Astrocyte (in vitro differentiated cells and primary cell): ENCODE measurements around the gene TEAD1. TPM values are rescaled to one million over a fixed set of nuclear protein-coding genes. Genes with fewer than 3 reads are reported as not detected.

Source experiments
- DNase-seq: peaks from one replicate; pipeline ENCODE4 v3.0.0-alpha.2; 2010; ENCODE audit warnings: low read depth
- FAIRE-seq: peaks from 2 replicates; lab custom pipeline; 2011; peaks lifted over from hg19 to GRCh38; lab: Jason Lieb, UNC
- H2AFZ ChIP-seq: 2 replicates; pipeline ENCODE4 v1.6.0; 2012; ENCODE audit warnings: low read depth, low read length, inconsistent platforms
- H3K27ac ChIP-seq: 2 replicates; pipeline ENCODE4 v1.5.1; 2011; ENCODE audit warnings: low read depth, low read length, inconsistent platforms
- H3K27me3 ChIP-seq: 2 replicates; pipeline ENCODE4 v1.6.0; 2011; ENCODE audit warnings: low read length, inconsistent platforms; ENCODE audit not compliant: insufficient read depth
- H3K36me3 ChIP-seq: 2 replicates; pipeline ENCODE4 v1.5.1; 2011; ENCODE audit warnings: low read length, inconsistent platforms; ENCODE audit not compliant: insufficient read depth
- H3K4me1 ChIP-seq: 2 replicates; pipeline ENCODE4 v1.5.1; 2011; ENCODE audit warnings: low read length, inconsistent platforms; ENCODE audit not compliant: insufficient read depth
- H3K4me2 ChIP-seq: 2 replicates; pipeline ENCODE4 v1.6.0; 2012; ENCODE audit warnings: low read length, inconsistent platforms
- H3K4me3 ChIP-seq: 2 replicates; pipeline ENCODE4 v1.5.1; 2011; ENCODE audit warnings: low read depth, mild to moderate bottlenecking, low read length, inconsistent platforms; ENCODE audit not compliant: insufficient read depth
- H3K79me2 ChIP-seq: 2 replicates; pipeline ENCODE4 v1.6.0; 2012; ENCODE audit warnings: mild to moderate bottlenecking, low read length, inconsistent platforms; ENCODE audit not compliant: insufficient read depth
- H3K9ac ChIP-seq: 2 replicates; pipeline ENCODE4 v1.6.0; 2012; ENCODE audit warnings: mild to moderate bottlenecking, low read length, inconsistent platforms
- H3K9me3 ChIP-seq: 2 replicates; pipeline ENCODE4 v1.5.1; 2012; ENCODE audit warnings: low read depth, mild to moderate bottlenecking, low read length, inconsistent platforms; ENCODE audit not compliant: insufficient read depth
- H4K20me1 ChIP-seq: 2 replicates; pipeline ENCODE4 v1.6.0; 2012; ENCODE audit warnings: low read length, inconsistent platforms; ENCODE audit not compliant: insufficient read depth
- H3K27ac Mint-ChIP-seq: one replicate; pipeline ENCODE4 v1.8.0; 2021; ENCODE audit warnings: mild to moderate bottlenecking, mixed read lengths; ENCODE audit not compliant: unreplicated experiment
- H3K27me3 Mint-ChIP-seq: one replicate; pipeline ENCODE4 v1.8.0; 2021; ENCODE audit warnings: low read depth, mixed read lengths; ENCODE audit not compliant: unreplicated experiment
- H3K36me3 Mint-ChIP-seq: one replicate; pipeline ENCODE4 v1.8.0; 2021; ENCODE audit warnings: low read depth, mixed read lengths; ENCODE audit not compliant: unreplicated experiment
- H3K4me1 Mint-ChIP-seq: one replicate; pipeline ENCODE4 v1.8.0; 2021; ENCODE audit warnings: low read depth, mixed read lengths; ENCODE audit not compliant: unreplicated experiment
- H3K4me3 Mint-ChIP-seq: one replicate; pipeline ENCODE4 v1.8.0; 2021; ENCODE audit warnings: mild to moderate bottlenecking, moderate library complexity, mixed read lengths; ENCODE audit not compliant: unreplicated experiment
- H3K9me3 Mint-ChIP-seq: one replicate; pipeline ENCODE4 v1.8.0; 2021; ENCODE audit warnings: mild to moderate bottlenecking, mixed read lengths; ENCODE audit not compliant: unreplicated experiment
- CTCF ChIP-seq: IDR thresholded peaks from 2 replicates; pipeline ENCODE4 v1.5.1; 2011; ENCODE audit warnings: low read depth, mild to moderate bottlenecking, inconsistent platforms, low read length, moderate library complexity; ENCODE audit not compliant: insufficient read depth
- EZH2 ChIP-seq: IDR thresholded peaks from 2 replicates; pipeline ENCODE4 v1.6.1; 2012; ENCODE audit warnings: mild to moderate bottlenecking, low read length, inconsistent platforms; ENCODE audit not compliant: insufficient read depth
- total RNA-seq: library from RNA; stranded (reverse); gene quantifications from 2 replicates; pipeline ENCODE4 v1.2.1, GENCODE V29; 2021

Gene TEAD1
- total RNA-seq, 1 donor from 2014 or later, result 149 TPM

DNA sequence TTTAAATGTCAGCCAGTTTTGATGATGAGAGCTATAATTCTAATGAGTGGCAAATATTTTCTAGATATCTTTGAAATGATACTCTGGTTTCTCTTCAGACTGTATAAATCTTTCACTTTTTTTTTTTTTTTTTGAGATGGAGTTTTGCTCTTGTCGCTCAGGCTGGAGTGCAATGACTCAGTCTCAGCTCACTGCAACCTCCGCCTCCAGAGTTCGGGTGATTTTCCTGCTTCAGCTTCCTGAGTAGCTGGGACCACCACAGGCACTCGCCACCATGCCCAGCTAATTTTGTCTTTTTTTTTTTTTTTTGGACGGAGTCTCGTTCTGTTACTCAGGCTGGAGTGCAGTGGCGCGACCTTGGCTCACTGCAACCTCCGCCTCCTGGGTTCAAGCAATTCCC, 113.6 kb downstream of the TEAD1 start:
- TF ChIP-seq CTCF (no peak), EZH2 (no peak)
- Histone ChIP-seq H3K9me3 (no peaks in the 10 kb centered on the region), H2AFZ (no peak overlapping the region), H3K9ac (peak overlapping the region; percentile 60), H3K4me2 (peak overlapping the region; percentile 79), H3K27me3 (no peaks in the 10 kb centered on the region), H4K20me1 (peaks cover 54% of the 10 kb centered on the region), H3K36me3 (no peaks in the 10 kb centered on the region), H3K4me1 (peaks cover 30% of the 10 kb centered on the region), H3K4me3 (no peak overlapping the region), H3K27ac (peak overlapping the region; percentile 51), H3K79me2 (peaks cover 90% of the 10 kb centered on the region)
- DNase-seq, result peak; percentile 90
- Mint-ChIP-seq H3K27me3 (no peaks in the 10 kb centered on the region), H3K4me3 (peak overlapping the region; percentile 47), H3K36me3 (peaks cover 15% of the 10 kb centered on the region), H3K27ac (peak overlapping the region; percentile 85), H3K9me3 (no peaks in the 10 kb centered on the region), H3K4me1 (peaks cover 39% of the 10 kb centered on the region)
- FAIRE-seq, result no peak

GRCh38 chr11:12789054-12789453, 114.8 kb downstream of the TEAD1 start:
- H3K4me3 Mint-ChIP-seq, result no peak overlapping the region
- no peaks in the 10 kb centered on the region for H3K36me3 ChIP-seq
- no peak overlapping the region for H3K27ac ChIP-seq
- no peaks in the 10 kb centered on the region for H3K9me3 ChIP-seq
- H3K27me3 ChIP-seq, result no peaks in the 10 kb centered on the region
- H3K4me2 ChIP-seq, result no peak overlapping the region
- H3K4me3 ChIP-seq, result no peak overlapping the region
- peaks cover 86% of the 10 kb centered on the region for H3K79me2 ChIP-seq
- H3K4me1 ChIP-seq, result peaks cover 41% of the 10 kb centered on the region
- peaks cover 42% of the 10 kb centered on the region for H4K20me1 ChIP-seq
- peaks cover 11% of the 10 kb centered on the region for H3K36me3 Mint-ChIP-seq
- H3K9ac ChIP-seq, result no peak overlapping the region
- peaks cover 40% of the 10 kb centered on the region for H3K4me1 Mint-ChIP-seq
- TF ChIP-seq EZH2, result no peak
- TF ChIP-seq CTCF, result no peak
- peak overlapping the region; percentile 34 for H3K27ac Mint-ChIP-seq
- no peaks in the 10 kb centered on the region for H3K27me3 Mint-ChIP-seq
- H2AFZ ChIP-seq, result no peak overlapping the region
- H3K9me3 Mint-ChIP-seq, result no peaks in the 10 kb centered on the region
- FAIRE-seq (no peak), DNase-seq (no peak)

DNA sequence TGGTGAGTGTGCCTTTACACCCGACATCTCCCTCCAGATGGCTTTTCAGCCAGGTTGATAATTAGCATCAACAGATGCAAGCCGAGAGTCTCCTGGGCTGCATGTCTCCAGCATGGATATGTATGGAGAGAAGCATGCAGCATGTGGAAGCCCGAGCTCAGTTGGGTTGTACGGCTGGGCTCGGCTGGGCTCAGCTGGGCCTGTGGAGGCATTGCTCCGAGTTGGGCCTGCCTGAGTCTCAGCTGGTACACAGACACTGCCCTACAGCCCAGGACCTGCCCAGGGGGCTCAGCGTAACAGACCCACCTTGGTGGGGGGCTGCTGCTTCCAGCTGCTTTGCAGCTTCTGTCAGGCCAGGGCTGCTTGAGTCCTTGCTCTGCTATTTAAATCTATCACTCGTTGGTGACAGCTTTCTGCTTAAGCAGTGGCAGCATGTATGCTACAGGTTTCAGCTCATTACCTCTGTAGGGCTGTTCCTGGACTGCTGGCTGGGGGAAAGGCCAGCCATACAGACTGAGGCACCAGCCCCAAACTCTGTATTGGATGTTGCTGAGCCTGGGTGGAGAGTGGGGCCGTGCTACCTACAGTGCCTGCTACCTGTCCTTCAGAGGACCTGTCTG, 115.5 kb downstream of the TEAD1 start:
- H3K36me3 Mint-ChIP-seq, result peaks cover 11% of the 10 kb centered on the region
- Histone ChIP-seq H3K9me3 (no peaks in the 10 kb centered on the region), H3K4me2 (no peak overlapping the region), H3K9ac (no peak overlapping the region), H2AFZ (no peak overlapping the region), H4K20me1 (peaks cover 40% of the 10 kb centered on the region), H3K4me3 (no peak overlapping the region), H3K36me3 (peaks cover 1% of the 10 kb centered on the region), H3K27ac (no peak overlapping the region), H3K27me3 (no peaks in the 10 kb centered on the region), H3K79me2 (peaks cover 86% of the 10 kb centered on the region), H3K4me1 (peaks cover 45% of the 10 kb centered on the region)
- H3K4me1 Mint-ChIP-seq, result peaks cover 40% of the 10 kb centered on the region
- FAIRE-seq (no peak), DNase-seq (no peak)
- H3K27me3 Mint-ChIP-seq, result no peaks in the 10 kb centered on the region
- no peak overlapping the region for H3K4me3 Mint-ChIP-seq
- H3K27ac Mint-ChIP-seq, result no peak overlapping the region
- TF ChIP-seq CTCF, result no peak
- no peak for TF ChIP-seq EZH2
- H3K9me3 Mint-ChIP-seq, result no peaks in the 10 kb centered on the region
